HepG2 (cell line): ENCODE measurements around the gene C1RL. TPM values are rescaled to one million over a fixed set of nuclear protein-coding genes. Genes with fewer than 3 reads are reported as not detected.

Experiments
- ATAC-seq: fragments of 200-7000 bp; cut with Tn5 transposase; 3 replicates; pipeline ENCODE4 v1.9.1; 2020; ENCODE audit warnings: mild to moderate bottlenecking, moderate library complexity
- BruUV-seq: library from RNA; stranded (reverse); fragments of 400-500 nt; replicated peaks from 2 replicates; lab custom pipeline; 2021; lab: Mats Ljungman, UMichigan
- CTCF ChIA-PET: fragments of 300-600 bp; formaldehyde crosslinking; extraction: SDS; loops from one replicate; lab custom pipeline; 2021; ENCODE audit warnings: low total read pairs, inconsistent platforms, low intra/inter-chr PET ratio; lab: Yijun Ruan, JAX
- POLR2A ChIA-PET: fragments of 350-600 bp; sonication (Branson Sonifier 250); formaldehyde crosslinking; loops from one replicate; lab custom pipeline; 2020; ENCODE audit warnings: antibody characterized with exemption, inconsistent platforms; lab: Yijun Ruan, JAX
- DNase-seq: peaks from one replicate; pipeline ENCODE4 v3.0.0-alpha.2; 2015; ENCODE audit warnings: low spot score
- FAIRE-seq: peaks from 3 replicates; lab custom pipeline; 2011; peaks lifted over from hg19 to GRCh38; lab: Jason Lieb, UNC
- H2AFZ ChIP-seq: one replicate; pipeline ENCODE4 v1.6.1; 2011; ENCODE audit warnings: low read length, inconsistent platforms
- H3K27ac ChIP-seq: fragments of 300-600 bp; 3 replicates; pipeline ENCODE4 v1.8.0; 2011; ENCODE audit warnings: mixed run types, mild to moderate bottlenecking, mixed read lengths, low read length, inconsistent platforms; ENCODE audit not compliant: insufficient read depth; ENCODE audit errors: extremely low read length
- H3K27me3 ChIP-seq, 2 experiments: fragments of 200-600 bp in 1 of 2; 2 replicates in 1 of 2; 3 replicates in 1 of 2; pipeline versions ENCODE4 v1.6.0 to v1.8.0; 2011; ENCODE audit warnings: low read length in 2 of 2, mild to moderate bottlenecking in 2 of 2, moderate library complexity in 2 of 2, inconsistent platforms in 1 of 2; ENCODE audit not compliant: insufficient read depth in 2 of 2, control insufficient read depth in 1 of 2
- H3K36me3 ChIP-seq, 2 experiments: fragments of 200-600 bp in 1 of 2; replicated peaks in 1 of 2; 2 replicates in 1 of 2; 3 replicates in 1 of 2; pipeline versions ENCODE4 v1.5.1 to v1.8.0; 2011; ENCODE audit warnings: low read length in 2 of 2, inconsistent platforms in 1 of 2; ENCODE audit not compliant: insufficient read depth in 2 of 2, control insufficient read depth in 1 of 2
- H3K4me1 ChIP-seq: 2 replicates; pipeline ENCODE4 v1.5.1; 2012; ENCODE audit warnings: low read length, inconsistent platforms; ENCODE audit not compliant: insufficient read depth
- H3K4me2 ChIP-seq: 2 replicates; pipeline ENCODE4 v1.6.0; 2011; ENCODE audit warnings: low read depth, low read length, inconsistent platforms
- H3K4me3 ChIP-seq, 3 experiments: fragments of 200-600 bp in 1 of 3; sonication (generic), shearing (Covaris generic) in 1 of 3; replicated peaks in 1 of 3; 2 replicates each; pipeline ENCODE4 v1.5.1; 2011 to 2016; ENCODE audit warnings: low read length in 3 of 3, inconsistent platforms in 2 of 3, low read depth in 2 of 3, mild to moderate bottlenecking in 2 of 3, control low read depth in 1 of 3, mixed read lengths in 1 of 3; ENCODE audit not compliant: insufficient read depth in 1 of 3
- H3K79me2 ChIP-seq: one replicate; pipeline ENCODE4 v1.6.1; 2011; ENCODE audit warnings: low read length, inconsistent platforms; ENCODE audit not compliant: insufficient read depth
- H3K9ac ChIP-seq: 2 replicates; pipeline ENCODE4 v1.6.0; 2011; ENCODE audit warnings: mild to moderate bottlenecking, low read depth, low read length, inconsistent platforms; ENCODE audit not compliant: insufficient read depth
- H3K9me3 ChIP-seq: 2 replicates; pipeline ENCODE4 v1.5.1; 2012; ENCODE audit warnings: mild to moderate bottlenecking, low read length
- H4K20me1 ChIP-seq: 2 replicates; pipeline ENCODE4 v1.6.0; 2011; ENCODE audit warnings: inconsistent platforms, mild to moderate bottlenecking, low read length, moderate library complexity; ENCODE audit not compliant: insufficient read depth
- CEBPB ChIP-seq: IDR thresholded peaks from 2 replicates; pipeline ENCODE4 v1.6.1; 2011; ENCODE audit warnings: low read depth, low read length, improper control_type of control experiment, borderline replicate concordance
- ISL2 ChIP-seq: sonication (generic); formaldehyde crosslinking; IDR thresholded peaks from 2 replicates; pipeline ENCODE4 v1.5.0; 2020; ENCODE audit warnings: missing genetic modification reagents
- MATR3 ChIP-seq: sonication (generic); formaldehyde crosslinking; IDR thresholded peaks from 2 replicates; pipeline ENCODE4 v1.4.0; 2020; ENCODE audit warnings: missing genetic modification reagents
- MTF1 ChIP-seq: sonication (generic); formaldehyde crosslinking; IDR thresholded peaks from 2 replicates; pipeline ENCODE4 v1.5.0; 2020; ENCODE audit warnings: missing genetic modification reagents
- SP5 ChIP-seq: IDR thresholded peaks from 2 replicates; pipeline ENCODE4 v1.6.1; 2016; ENCODE audit warnings: low read depth, borderline replicate concordance
- TMF1 ChIP-seq: sonication (generic); formaldehyde crosslinking; IDR thresholded peaks from 2 replicates; pipeline ENCODE4 v1.8.1; 2022; ENCODE audit warnings: low read depth, missing genetic modification reagents
- TOE1 ChIP-seq: sonication (generic); formaldehyde crosslinking; IDR thresholded peaks from 2 replicates; pipeline ENCODE4 v1.4.0; 2020; ENCODE audit warnings: mild to moderate bottlenecking, missing genetic modification reagents
- ZFP37 ChIP-seq: sonication (generic); formaldehyde crosslinking; IDR thresholded peaks from 2 replicates; pipeline ENCODE4 v1.4.0; 2020; ENCODE audit warnings: missing genetic modification reagents, borderline replicate concordance
- ZNF12 ChIP-seq: sonication (generic); formaldehyde crosslinking; IDR thresholded peaks from 2 replicates; pipeline ENCODE4 v1.5.0; 2020; ENCODE audit warnings: missing genetic modification reagents
- ZNF296 ChIP-seq: sonication (generic); formaldehyde crosslinking; conservative IDR thresholded peaks from 2 replicates; pipeline ENCODE4 v1.5.0; 2020; ENCODE audit warnings: mild to moderate bottlenecking, missing genetic modification reagents
- ZNF431 ChIP-seq: sonication (generic); formaldehyde crosslinking; IDR thresholded peaks from 2 replicates; pipeline ENCODE4 v1.9.0; 2022; ENCODE audit warnings: missing genetic modification reagents, low read depth, mild to moderate bottlenecking, borderline replicate concordance
- ZNF446 ChIP-seq: sonication (generic); formaldehyde crosslinking; IDR thresholded peaks from 2 replicates; pipeline ENCODE4 v1.5.0; 2020; ENCODE audit warnings: mild to moderate bottlenecking, missing genetic modification reagents
- ZNF775 ChIP-seq: sonication (generic); formaldehyde crosslinking; IDR thresholded peaks from 2 replicates; pipeline ENCODE4 v1.4.0; 2020; ENCODE audit warnings: missing genetic modification reagents, mild to moderate bottlenecking, moderate library complexity, borderline replicate concordance
- ZSCAN5A ChIP-seq: sonication (generic); formaldehyde crosslinking; IDR thresholded peaks from 2 replicates; pipeline ENCODE4 v1.8.0; 2022; ENCODE audit warnings: mild to moderate bottlenecking, missing genetic modification reagents, borderline replicate concordance
- WGBS: methylation state at CpG from one replicate; pipeline ENCODE4 v1.1.6; 2017; ENCODE audit warnings: low lambda C conversion rate; 5-methylcytosine and 5-hydroxymethylcytosine counted together
- in situ Hi-C: cut with HindIII; loops from 2 replicates; pipeline ENCODE4 v1.10.0; 2017; ENCODE audit warnings: low pct_unique_long_range_greater_than_20kb; ENCODE audit not compliant: extremely low pct_ligation_motif_present
- intact Hi-C: fragments of 100-400 bp; cut with micrococcal nuclease; formaldehyde crosslinking; loops from one replicate; pipeline ENCODE4 v1.10.0; 2022; ENCODE audit not compliant: unreplicated experiment
- polyA plus RNA-seq, 8 experiments: library from polyadenylated mRNA; depleted of rRNA in 3 of 8; stranded (reverse) in 7 of 8; unstranded in 1 of 8; fragments of >200 nt; fragmentation: Illumina TruSeq in 4 of 8; extraction: Trizol in 4 of 8; gene quantifications; 2 replicates each; pipeline versions ENCODE4 v1.2.1 to v1.2.3, GENCODE V29; 2011 to 2016; ENCODE audit warnings: low read depth in 4 of 8, missing spikeins in 1 of 8, mixed read lengths in 1 of 8; ENCODE audit not compliant: insufficient read depth in 1 of 8
- total RNA-seq, 5 experiments: library from RNA; depleted of rRNA; stranded (reverse); fragments of >200 nt; fragmentation: Illumina TruSeq; extraction: Trizol; gene quantifications; 2 replicates each; pipeline ENCODE4 v1.2.3, GENCODE V29; 2016; ENCODE audit warnings: low read depth in 1 of 5
- TF ChIP-seq, protein P1 (sequence below): sonication (generic); formaldehyde crosslinking; IDR thresholded peaks from 2 replicates; pipeline ENCODE4 v1.5.1; 2020; ENCODE audit warnings: missing genetic modification reagents, mild to moderate bottlenecking, borderline replicate concordance

C1RL gene
- total and polyA plus RNA-seq, 2 of the 13 experiments (the other 11 are each of a cell fraction or from before 2014, with no cell fraction given): 28.9 to 53.1 TPM

- H3K9ac ChIP-seq: no peak overlapping the region
- no peak overlapping the region for H2AFZ ChIP-seq
- TF ChIP-seq CEBPB (0 out of 2 replicates have a peak, but pooled peaks have one; percentile 36), ZFP37 (CRISPR knock-in tag) (no peak), ZNF431 (no peak)
- FAIRE-seq: no peak
- no peaks in the 10 kb centered on the region for H3K9me3 ChIP-seq
- H3K79me2 ChIP-seq: no peaks in the 10 kb centered on the region
- no peak overlapping the region for H3K4me2 ChIP-seq
- WGBS: 12% methylated on average over 3 of the region's 3 CpGs
- no TSS peak for BruUV-seq
- in situ Hi-C loops: no loop called here
- ChIA-PET CTCF (no interaction called here), POLR2A (no interaction called here)
- no peaks in the 10 kb centered on the region for H3K27me3 ChIP-seq
- no peaks in the 10 kb centered on the region for H4K20me1 ChIP-seq
- intact Hi-C loops: no loop called here
- no peak for DNase-seq
- H3K4me3 ChIP-seq: no peak overlapping the region
- no peaks in the 10 kb centered on the region for H3K36me3 ChIP-seq
- H3K27ac ChIP-seq: no peak overlapping the region
- H3K4me1 ChIP-seq: peaks cover 34% of the 10 kb centered on the region
- no peak for ATAC-seq
Observed at GRCh38 chr12:7075939-7076338, 33.1 kb downstream of the C1RL start.

DNA sequence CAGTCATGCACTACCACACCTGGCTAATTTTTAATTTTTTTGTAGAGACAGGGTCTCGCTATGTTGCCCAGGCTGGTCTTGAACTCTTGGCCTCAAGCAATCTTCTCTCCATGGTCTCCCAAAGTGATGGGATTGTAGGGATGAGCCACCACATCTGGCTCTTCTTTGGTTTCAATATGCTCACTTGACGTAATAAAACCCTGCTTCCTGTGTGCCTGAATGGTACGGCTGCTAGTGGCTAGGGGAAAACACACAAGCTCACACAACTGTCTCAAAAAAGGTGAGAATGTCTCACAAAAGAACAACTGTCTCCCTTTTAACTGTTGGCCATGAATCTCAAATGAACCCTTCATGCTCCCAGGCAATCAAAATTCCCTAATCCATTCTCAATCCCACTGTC is 33.5 kb downstream of the C1RL start:
- no peaks in the 10 kb centered on the region for H3K79me2 ChIP-seq
- no peaks in the 10 kb centered on the region for H4K20me1 ChIP-seq
- CTCF ChIA-PET: no interaction called here
- FAIRE-seq (no peak), ATAC-seq (no peak), DNase-seq (no peak)
- H3K4me3 ChIP-seq: no peak overlapping the region
- WGBS: 78% methylated on average over 3 of the region's 3 CpGs
- no peak overlapping the region for H3K9ac ChIP-seq
- H3K27ac ChIP-seq: no peak overlapping the region
- H3K36me3 ChIP-seq: no peaks in the 10 kb centered on the region
- in situ Hi-C loops: no loop called here
- H3K4me1 ChIP-seq: peaks cover 34% of the 10 kb centered on the region
- BruUV-seq: no TSS peak
- H3K4me2 ChIP-seq: no peak overlapping the region
- intact Hi-C loops: no loop called here
- no peaks in the 10 kb centered on the region for H3K27me3 ChIP-seq
- POLR2A ChIA-PET: no interaction called here
- no peaks in the 10 kb centered on the region for H3K9me3 ChIP-seq
- no peak overlapping the region for H2AFZ ChIP-seq
- no peak for TF ChIP-seq ZNF296
- TF ChIP-seq ZSCAN5A (CRISPR knock-in tag): no peak
- TF ChIP-seq MATR3 (CRISPR knock-in tag): no peak
- TF ChIP-seq ISL2 (CRISPR knock-in tag): no peak
- TF ChIP-seq TOE1: no peak
- no peak for TF ChIP-seq TMF1
- TF ChIP-seq ZNF446 (CRISPR knock-in tag): no peak
- no peak for TF ChIP-seq SP5 (CRISPR knock-in tag)
- no peak for TF ChIP-seq ZNF775 (CRISPR knock-in tag)
- TF ChIP-seq MTF1 (CRISPR knock-in tag): no peak
- TF ChIP-seq ZNF12: no peak
- TF ChIP-seq, protein P1, sequence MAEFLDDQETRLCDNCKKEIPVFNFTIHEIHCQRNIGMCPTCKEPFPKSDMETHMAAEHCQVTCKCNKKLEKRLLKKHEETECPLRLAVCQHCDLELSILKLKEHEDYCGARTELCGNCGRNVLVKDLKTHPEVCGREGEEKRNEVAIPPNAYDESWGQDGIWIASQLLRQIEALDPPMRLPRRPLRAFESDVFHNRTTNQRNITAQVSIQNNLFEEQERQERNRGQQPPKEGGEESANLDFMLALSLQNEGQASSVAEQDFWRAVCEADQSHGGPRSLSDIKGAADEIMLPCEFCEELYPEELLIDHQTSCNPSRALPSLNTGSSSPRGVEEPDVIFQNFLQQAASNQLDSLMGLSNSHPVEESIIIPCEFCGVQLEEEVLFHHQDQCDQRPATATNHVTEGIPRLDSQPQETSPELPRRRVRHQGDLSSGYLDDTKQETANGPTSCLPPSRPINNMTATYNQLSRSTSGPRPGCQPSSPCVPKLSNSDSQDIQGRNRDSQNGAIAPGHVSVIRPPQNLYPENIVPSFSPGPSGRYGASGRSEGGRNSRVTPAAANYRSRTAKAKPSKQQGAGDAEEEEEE (CRISPR knock-in tag): no peak
